ENCODE measurements around the gene MRPL28.

MRPL28 gene

DNA sequence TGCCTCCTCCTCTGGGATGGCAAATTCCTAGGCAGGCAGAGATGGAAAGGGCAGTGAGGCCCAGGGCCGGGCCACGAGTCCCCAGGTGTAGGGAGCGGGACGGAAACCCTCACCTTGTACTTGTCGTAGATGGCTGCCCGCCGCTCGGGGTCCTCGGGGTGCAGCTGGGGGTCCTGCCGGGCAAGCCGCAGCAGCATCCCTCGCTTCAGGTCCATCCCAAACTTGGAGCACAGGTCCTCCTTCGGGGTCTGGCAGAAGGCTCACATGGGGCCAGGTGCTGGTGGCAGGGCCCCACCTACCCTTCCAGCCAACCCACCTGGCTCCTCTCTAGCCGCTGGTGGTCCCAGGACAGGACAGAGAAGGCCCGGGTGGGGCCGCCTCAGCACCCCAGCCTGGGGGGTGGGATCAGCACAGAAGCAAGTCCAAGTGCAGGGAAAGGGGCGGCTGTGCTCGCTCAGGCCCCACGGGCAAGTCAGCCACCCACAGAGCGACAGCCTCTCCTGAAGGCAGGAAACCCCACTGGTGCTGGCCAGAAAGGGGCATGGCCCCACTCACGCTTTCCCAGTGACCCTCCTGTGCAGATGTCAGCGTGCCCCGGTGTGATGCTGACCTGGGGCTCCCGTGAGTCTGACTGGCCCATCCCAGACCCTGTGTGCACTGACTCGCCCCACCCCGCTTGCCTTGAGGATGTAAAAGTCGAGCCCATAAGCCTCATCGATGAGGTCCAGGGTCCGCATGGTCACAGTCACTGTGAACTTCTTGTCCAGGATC is 1.8 kb downstream of the MRPL28 start:
- peaks cover 4% of the 10 kb centered on the region for H3K27me3 Mint-ChIP-seq (ENCODE audit: low read depth, poor library complexity)
- peaks cover 15% of the 10 kb centered on the region for H3K4me1 Mint-ChIP-seq
- no peak for DNase-seq
- no peaks in the 10 kb centered on the region for H3K9me3 Mint-ChIP-seq
- H3K36me3 Mint-ChIP-seq (ENCODE audit: low read depth) = peaks cover 9% of the 10 kb centered on the region
- H3K27ac Mint-ChIP-seq = no peak overlapping the region
- TF ChIP-seq, protein P1, sequence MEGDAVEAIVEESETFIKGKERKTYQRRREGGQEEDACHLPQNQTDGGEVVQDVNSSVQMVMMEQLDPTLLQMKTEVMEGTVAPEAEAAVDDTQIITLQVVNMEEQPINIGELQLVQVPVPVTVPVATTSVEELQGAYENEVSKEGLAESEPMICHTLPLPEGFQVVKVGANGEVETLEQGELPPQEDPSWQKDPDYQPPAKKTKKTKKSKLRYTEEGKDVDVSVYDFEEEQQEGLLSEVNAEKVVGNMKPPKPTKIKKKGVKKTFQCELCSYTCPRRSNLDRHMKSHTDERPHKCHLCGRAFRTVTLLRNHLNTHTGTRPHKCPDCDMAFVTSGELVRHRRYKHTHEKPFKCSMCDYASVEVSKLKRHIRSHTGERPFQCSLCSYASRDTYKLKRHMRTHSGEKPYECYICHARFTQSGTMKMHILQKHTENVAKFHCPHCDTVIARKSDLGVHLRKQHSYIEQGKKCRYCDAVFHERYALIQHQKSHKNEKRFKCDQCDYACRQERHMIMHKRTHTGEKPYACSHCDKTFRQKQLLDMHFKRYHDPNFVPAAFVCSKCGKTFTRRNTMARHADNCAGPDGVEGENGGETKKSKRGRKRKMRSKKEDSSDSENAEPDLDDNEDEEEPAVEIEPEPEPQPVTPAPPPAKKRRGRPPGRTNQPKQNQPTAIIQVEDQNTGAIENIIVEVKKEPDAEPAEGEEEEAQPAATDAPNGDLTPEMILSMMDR (IDR thresholded peaks at IDR 0.05) = no peak
- H3K4me3 Mint-ChIP-seq = no peak overlapping the region

DNA sequence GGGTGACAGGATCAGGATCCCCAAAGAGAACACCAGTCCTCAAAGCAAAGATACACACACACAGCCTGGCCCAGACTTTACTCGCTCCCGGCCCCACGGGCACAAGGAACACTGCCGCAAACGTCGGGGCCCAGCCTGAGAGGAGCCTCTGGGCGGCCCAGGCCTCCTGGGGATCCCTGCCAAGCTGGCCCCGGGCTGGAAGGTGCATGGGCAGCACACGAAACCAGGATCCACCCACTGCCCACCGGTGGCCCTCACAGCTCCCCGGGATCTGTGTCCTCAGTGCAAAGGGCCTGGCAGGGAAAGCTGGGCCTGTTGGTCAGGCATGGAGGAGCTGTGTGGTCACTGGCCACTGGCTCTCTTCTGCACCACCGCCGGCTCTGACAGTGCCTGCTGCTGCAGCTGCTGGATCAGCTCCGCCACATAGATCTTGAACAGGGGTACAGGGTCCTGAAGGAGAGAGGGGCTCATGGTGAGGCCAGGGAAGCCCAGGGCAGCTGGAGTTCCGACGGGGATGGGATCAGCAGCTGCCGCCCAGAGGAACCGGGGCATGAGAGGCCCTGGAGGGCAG is 2.9 kb downstream of the MRPL28 start:
- Mint-ChIP-seq H3K4me1 (peaks cover 18% of the 10 kb centered on the region), H3K9me3 (no peaks in the 10 kb centered on the region), H3K27me3 (ENCODE audit: low read depth, poor library complexity) (peaks cover 4% of the 10 kb centered on the region), H3K27ac (peak overlapping the region; percentile 84), H3K36me3 (ENCODE audit: low read depth) (peaks cover 9% of the 10 kb centered on the region), H3K4me3 (no peak overlapping the region)
- DNase-seq = no peak
- TF ChIP-seq, protein P1 (IDR thresholded peaks at IDR 0.05) = no peak

DNA sequence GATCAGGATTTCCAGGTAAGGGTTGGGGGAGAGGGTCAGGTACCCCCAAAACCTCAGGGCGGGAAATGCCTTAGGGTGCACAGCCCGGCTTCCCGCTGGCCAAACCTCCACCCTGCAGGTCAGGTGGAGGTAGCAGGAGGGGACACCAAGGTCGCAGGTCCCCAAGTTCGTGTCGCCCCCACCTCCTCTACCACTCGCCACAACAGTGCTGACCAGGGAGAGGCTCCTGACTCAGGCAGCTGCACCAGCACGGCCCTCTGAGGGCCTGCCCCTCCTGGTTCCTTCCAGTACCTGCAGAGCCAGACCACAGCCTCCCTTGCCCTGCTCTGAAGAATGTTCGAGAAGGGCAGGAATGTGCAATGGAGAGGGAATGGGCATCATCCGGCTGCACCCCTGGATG is 3.9 kb downstream of the MRPL28 start:
- Mint-ChIP-seq H3K9me3 (no peaks in the 10 kb centered on the region), H3K27me3 (ENCODE audit: low read depth, poor library complexity) (peaks cover 4% of the 10 kb centered on the region), H3K36me3 (ENCODE audit: low read depth) (peaks cover 9% of the 10 kb centered on the region), H3K27ac (no peak overlapping the region), H3K4me1 (peaks cover 20% of the 10 kb centered on the region), H3K4me3 (no peak overlapping the region)
- TF ChIP-seq, protein P1 (IDR thresholded peaks at IDR 0.05) = no peak
- no peak for DNase-seq

DNA sequence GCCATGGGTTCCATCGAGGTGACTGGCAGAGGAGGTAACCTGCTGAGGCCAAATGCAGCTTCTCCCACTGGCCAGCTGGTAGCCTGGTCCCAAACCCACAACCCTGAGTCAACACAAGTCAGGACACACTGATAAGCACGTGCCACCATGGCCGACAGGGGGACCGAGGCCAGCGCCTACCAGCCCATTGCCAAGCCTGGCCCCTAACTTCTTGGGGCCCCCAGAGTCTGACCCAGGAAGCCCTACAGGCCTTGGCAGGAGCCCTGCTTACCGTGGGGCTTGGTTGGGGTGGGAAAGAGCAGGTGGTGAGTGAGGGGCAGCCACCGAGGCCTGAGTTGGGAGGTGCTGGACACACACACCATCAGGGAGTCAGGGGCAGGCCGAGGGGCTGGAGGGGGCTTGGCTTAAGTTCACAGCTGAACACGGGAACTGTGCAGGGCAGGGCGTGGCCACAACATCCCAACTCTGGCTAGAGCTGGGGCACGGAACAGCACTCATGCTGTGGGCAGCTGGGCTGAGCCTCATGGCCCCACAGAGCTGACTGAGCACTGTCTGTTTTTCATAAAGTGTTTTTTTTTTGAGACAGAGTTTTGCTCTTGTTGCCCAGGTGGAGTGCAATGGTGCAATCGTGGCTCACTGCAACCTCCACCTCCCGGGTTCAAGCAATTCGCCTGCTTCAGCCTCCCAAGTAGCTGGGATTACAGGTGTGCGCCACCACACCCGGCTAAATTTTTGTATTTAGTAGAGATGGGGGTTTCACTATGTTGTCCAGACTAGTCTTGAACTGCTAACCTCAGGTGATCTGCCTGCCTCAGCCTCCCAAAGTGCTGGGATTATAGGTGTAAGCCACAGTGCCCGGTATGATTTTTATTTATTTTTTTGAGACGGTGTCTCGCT is 5.5 kb downstream of the MRPL28 start:
- Mint-ChIP-seq H3K4me3 (no peak overlapping the region), H3K27ac (no peak overlapping the region), H3K36me3 (ENCODE audit: low read depth) (peaks cover 9% of the 10 kb centered on the region), H3K27me3 (ENCODE audit: low read depth, poor library complexity) (peaks cover 4% of the 10 kb centered on the region), H3K9me3 (no peaks in the 10 kb centered on the region), H3K4me1 (peaks cover 13% of the 10 kb centered on the region)
- DNase-seq = no peak
- TF ChIP-seq, protein P1 (IDR thresholded peaks at IDR 0.05) = no peak

DNA sequence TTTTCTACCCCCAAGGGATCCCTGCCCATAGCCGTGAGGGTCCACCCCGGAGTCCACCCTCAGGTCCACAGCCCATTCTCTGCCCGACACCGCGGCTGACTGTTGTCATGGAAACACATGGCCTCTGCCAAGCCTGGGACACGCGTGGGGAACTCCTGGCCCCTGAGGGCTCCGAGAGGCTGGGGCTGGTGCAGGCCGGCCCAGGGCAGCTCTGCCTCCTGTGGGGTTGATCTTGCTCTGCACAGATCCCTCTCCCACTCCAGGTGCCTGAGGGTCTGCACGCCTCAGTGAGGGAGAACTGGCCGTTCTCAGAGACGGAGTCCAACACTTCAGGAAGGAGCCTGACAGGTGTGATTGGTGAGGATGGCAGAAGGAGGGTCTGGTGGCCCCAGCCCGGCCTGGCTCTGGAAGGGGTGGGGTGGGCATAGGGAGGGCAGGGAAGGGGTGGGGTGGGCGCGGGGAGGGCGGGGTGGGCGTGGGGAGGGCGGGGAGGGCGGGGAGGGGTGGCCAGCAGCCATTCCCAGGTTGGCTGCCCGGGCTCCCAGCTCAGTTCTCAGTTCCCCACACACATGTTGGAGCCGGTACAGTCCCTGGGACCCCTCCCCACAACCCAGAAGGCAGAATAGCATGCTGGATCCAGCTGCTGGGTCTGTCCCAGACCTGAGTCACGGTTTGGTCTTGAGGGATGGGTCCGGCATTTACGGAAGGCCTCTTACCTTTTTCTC is 6.4 kb downstream of the MRPL28 start:
- DNase-seq = no peak
- Mint-ChIP-seq H3K27me3 (ENCODE audit: low read depth, poor library complexity) (peaks cover 4% of the 10 kb centered on the region), H3K9me3 (no peaks in the 10 kb centered on the region), H3K4me3 (no peak overlapping the region), H3K27ac (no peak overlapping the region), H3K4me1 (peaks cover 13% of the 10 kb centered on the region), H3K36me3 (ENCODE audit: low read depth) (peaks cover 9% of the 10 kb centered on the region)
- TF ChIP-seq, protein P1 (IDR thresholded peaks at IDR 0.05) = no peak
